Osteocyte (in vitro differentiated cells): ENCODE data around the gene LRRC40. TPM values are rescaled to one million over a fixed set of nuclear protein-coding genes. Genes with fewer than 3 reads are reported as not detected.

Experiments
- DNase-seq: peaks from one replicate; pipeline ENCODE4 v3.0.0; 2021; ENCODE audit warnings: mixed read lengths; ENCODE audit not compliant: unreplicated experiment; ENCODE audit errors: extremely low spot score
- H3K27ac Mint-ChIP-seq: one replicate; pipeline ENCODE4 v1.8.0; 2021; ENCODE audit warnings: mild to moderate bottlenecking, mixed read lengths; ENCODE audit not compliant: unreplicated experiment
- H3K27me3 Mint-ChIP-seq: one replicate; pipeline ENCODE4 v1.8.0; 2021; ENCODE audit warnings: mixed read lengths; ENCODE audit not compliant: unreplicated experiment
- H3K36me3 Mint-ChIP-seq: one replicate; pipeline ENCODE4 v1.8.0; 2021; ENCODE audit warnings: mixed read lengths; ENCODE audit not compliant: unreplicated experiment
- H3K4me1 Mint-ChIP-seq: one replicate; pipeline ENCODE4 v1.8.0; 2021; ENCODE audit warnings: mixed read lengths; ENCODE audit not compliant: unreplicated experiment
- H3K4me3 Mint-ChIP-seq: one replicate; pipeline ENCODE4 v1.8.0; 2021; ENCODE audit warnings: mild to moderate bottlenecking, moderate library complexity, mixed read lengths; ENCODE audit not compliant: unreplicated experiment
- H3K9me3 Mint-ChIP-seq: one replicate; pipeline ENCODE4 v1.8.0; 2021; ENCODE audit warnings: mixed read lengths; ENCODE audit not compliant: unreplicated experiment
- long read RNA-seq: library from polyadenylated mRNA; unstranded; transcript quantifications from one replicate; pipeline ENCODE4 v2.0.0, GENCODE V29; 2021
- total RNA-seq: library from RNA; stranded (reverse); gene quantifications from 2 replicates; pipeline ENCODE4 v1.2.1, GENCODE V29; 2021
- TF ChIP-seq, protein P1 (sequence below): fragments of 200-600 bp; sonication (generic); IDR thresholded peaks from 2 replicates; pipeline ENCODE4 v1.5.0; 2021; ENCODE audit warnings: antibody characterized with exemption, mild to moderate bottlenecking, moderate library complexity

The LRRC40 gene
- total RNA-seq = 16.2 and 17.1 TPM in 2 replicates
- long read RNA-seq, transcript LRRC40-201 (15 exons, 2,884 nt) = major isoform, 221 of 264 reads
- long read RNA-seq, partial matches to known transcripts = 16 of 264 reads
- long read RNA-seq, other reads (novel, unspliced or antisense) = 27 of 264 reads

DNA sequence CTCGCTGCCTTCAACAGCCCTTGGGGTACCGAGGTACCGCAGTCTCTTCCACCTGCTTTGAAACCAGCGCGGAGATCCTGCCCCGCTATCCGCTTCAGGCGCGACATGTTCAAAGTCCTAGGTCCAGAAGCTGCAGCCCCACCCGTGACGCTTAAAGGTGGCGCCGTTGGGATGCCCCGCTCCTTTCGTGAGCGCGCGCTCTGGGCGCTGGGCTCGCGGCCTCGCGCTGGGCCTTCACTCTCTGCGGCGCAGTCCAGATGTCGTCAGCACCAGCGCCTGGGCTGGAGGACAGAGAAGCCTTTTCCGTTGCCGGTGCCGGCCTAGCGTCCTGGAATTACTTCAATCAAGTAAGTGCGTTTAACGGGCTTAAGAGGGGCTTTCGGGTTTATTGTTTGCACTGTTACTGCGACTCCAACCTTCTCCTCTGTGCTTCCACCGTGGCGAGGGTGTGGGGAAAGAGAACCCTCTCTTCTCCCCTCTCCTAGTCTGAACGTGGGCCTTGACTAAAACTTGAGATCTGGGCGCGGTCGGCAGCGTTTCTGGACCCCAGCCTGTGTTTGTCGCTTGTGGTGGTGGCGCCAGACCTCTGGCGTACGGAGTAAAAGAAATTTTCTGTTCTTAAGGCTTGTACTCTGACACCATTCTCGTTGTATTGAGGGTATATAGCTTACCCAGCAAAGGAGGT is at the start of gene LRRC40:
LRRC40 (minus strand) TSS at position 146 of the 685 bp plus-strand sequence; CDS start at position 107, 39 bp downstream.
- Mint-ChIP-seq H3K36me3 (peaks cover 6% of the 10 kb centered on the region), H3K27ac (peak within 1 kb of the TSS; percentile 100), H3K27me3 (no peaks in the 10 kb centered on the region), H3K4me3 (peak within 1 kb of the TSS; percentile 97), H3K9me3 (no peaks in the 10 kb centered on the region), H3K4me1 (peaks cover 54% of the 10 kb centered on the region)
- DNase-seq = peak; percentile 98
- TF ChIP-seq, protein P1, sequence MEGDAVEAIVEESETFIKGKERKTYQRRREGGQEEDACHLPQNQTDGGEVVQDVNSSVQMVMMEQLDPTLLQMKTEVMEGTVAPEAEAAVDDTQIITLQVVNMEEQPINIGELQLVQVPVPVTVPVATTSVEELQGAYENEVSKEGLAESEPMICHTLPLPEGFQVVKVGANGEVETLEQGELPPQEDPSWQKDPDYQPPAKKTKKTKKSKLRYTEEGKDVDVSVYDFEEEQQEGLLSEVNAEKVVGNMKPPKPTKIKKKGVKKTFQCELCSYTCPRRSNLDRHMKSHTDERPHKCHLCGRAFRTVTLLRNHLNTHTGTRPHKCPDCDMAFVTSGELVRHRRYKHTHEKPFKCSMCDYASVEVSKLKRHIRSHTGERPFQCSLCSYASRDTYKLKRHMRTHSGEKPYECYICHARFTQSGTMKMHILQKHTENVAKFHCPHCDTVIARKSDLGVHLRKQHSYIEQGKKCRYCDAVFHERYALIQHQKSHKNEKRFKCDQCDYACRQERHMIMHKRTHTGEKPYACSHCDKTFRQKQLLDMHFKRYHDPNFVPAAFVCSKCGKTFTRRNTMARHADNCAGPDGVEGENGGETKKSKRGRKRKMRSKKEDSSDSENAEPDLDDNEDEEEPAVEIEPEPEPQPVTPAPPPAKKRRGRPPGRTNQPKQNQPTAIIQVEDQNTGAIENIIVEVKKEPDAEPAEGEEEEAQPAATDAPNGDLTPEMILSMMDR = no peak

DNA sequence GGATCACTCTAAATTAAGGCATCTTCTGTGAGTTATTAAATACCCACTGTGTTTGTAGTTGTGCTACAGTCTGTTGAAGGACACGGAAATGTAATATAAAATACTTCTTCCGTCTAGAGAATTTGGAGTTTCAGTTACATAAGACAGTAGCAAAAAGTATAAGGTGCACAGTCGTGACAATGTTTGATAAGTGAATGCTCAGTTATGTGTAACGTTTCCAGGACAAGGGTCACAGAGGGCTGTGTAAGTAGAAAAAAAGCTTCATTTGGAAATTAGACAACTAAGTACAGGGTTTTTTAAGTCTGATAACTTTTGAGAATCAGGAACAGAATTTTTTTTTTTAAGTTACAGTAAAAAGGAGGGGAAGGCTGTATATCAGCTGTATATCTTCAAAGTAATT is 43.4 kb upstream of the LRRC40 start:
- no peak overlapping the region for H3K27ac Mint-ChIP-seq
- DNase-seq = no peak
- H3K4me3 Mint-ChIP-seq = no peak overlapping the region
- H3K4me1 Mint-ChIP-seq = no peaks in the 10 kb centered on the region
- H3K36me3 Mint-ChIP-seq = peaks cover 65% of the 10 kb centered on the region
- TF ChIP-seq, protein P1 = no peak
- H3K9me3 Mint-ChIP-seq = no peaks in the 10 kb centered on the region
- H3K27me3 Mint-ChIP-seq = no peaks in the 10 kb centered on the region

DNA sequence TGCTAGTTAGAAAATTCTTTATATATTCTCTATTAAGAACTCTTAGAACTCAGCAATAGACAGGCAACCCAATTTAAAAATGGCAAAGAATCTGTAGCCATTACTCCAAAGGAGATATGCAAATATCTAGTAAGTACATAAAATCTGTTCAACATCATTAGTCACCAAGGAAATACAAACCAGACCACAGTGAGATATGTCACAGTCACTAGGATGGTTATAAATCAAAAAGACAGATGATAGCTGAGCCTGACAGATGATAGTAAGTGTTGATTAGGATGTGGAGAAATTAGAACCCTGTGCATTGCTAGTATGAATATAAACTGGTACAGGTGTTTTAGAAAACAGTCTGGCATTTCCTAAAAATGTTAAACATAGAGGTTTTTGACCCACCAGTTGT is 42.4 kb upstream of the LRRC40 start:
- H3K4me3 Mint-ChIP-seq = no peak overlapping the region
- no peak for DNase-seq
- TF ChIP-seq, protein P1 = no peak
- no peaks in the 10 kb centered on the region for H3K9me3 Mint-ChIP-seq
- no peaks in the 10 kb centered on the region for H3K4me1 Mint-ChIP-seq
- H3K27me3 Mint-ChIP-seq = no peaks in the 10 kb centered on the region
- peaks cover 68% of the 10 kb centered on the region for H3K36me3 Mint-ChIP-seq
- H3K27ac Mint-ChIP-seq = no peak overlapping the region

DNA sequence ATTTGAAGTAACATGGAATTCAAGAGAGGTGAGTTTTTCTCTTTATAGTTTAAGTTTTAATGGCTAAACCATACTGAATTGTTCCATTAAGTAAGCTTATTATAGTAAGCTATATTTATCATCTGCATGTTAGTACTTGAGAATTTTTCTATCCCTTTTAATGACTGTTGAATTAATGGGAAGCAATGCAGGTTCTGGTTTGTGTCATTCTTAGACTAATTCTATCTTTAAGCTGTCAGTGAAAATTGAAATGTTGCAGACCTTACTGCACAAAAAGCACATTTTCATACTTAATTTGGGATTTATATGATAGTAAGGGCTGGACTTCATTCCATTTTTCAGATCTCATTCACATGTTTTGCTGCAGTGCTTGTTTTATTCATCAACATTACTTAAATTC is 41.7 kb upstream of the LRRC40 start:
- Mint-ChIP-seq H3K9me3 (no peaks in the 10 kb centered on the region), H3K27ac (no peak overlapping the region), H3K27me3 (no peaks in the 10 kb centered on the region), H3K4me1 (no peaks in the 10 kb centered on the region), H3K36me3 (peaks cover 68% of the 10 kb centered on the region), H3K4me3 (no peak overlapping the region)
- no peak for DNase-seq
- TF ChIP-seq, protein P1 = no peak

- DNase-seq = no peak
- H3K4me3 Mint-ChIP-seq = no peak overlapping the region
- H3K36me3 Mint-ChIP-seq = peaks cover 68% of the 10 kb centered on the region
- H3K27me3 Mint-ChIP-seq = no peaks in the 10 kb centered on the region
- H3K9me3 Mint-ChIP-seq = no peaks in the 10 kb centered on the region
- H3K27ac Mint-ChIP-seq = no peak overlapping the region
- H3K4me1 Mint-ChIP-seq = no peaks in the 10 kb centered on the region
- TF ChIP-seq, protein P1 = no peak
These were observed 34.6 kb upstream of the LRRC40 start for GRCh38 chr1:70239940-70240339.
